ENCODE data around the gene ATP8B1. TPM values are rescaled to one million over a fixed set of nuclear protein-coding genes. Genes with fewer than 3 reads are reported as not detected.
A peak's percentile ranks its signal among the peaks of the same experiment; 100 is the strongest.

The ATP8B1 gene
- total and polyA plus RNA-seq, 9 of the 15 experiments (the other 6 are each of a cell fraction or from before 2014, with no cell fraction given): 0.01 to 0.22 (median 0.03) TPM; not detected in 3

- TF ChIP-seq TRIM24 (IDR thresholded peaks at IDR 0.05) (peak; percentile 51 to 79; a peak in 3 of 4 replicates), SUPT5H (IDR thresholded peaks at IDR 0.05) (no peak), POLR2AphosphoS5 (IDR thresholded peaks at IDR 0.05; ENCODE audit: control insufficient read depth, insufficient read depth, low read depth, low read length) (peak; percentile 35; the same call in 1 of the 2 replicates), ZBTB49 (CRISPR knock-in tag; IDR thresholded peaks at IDR 0.05; ENCODE audit: borderline replicate concordance) (no peak), TCF7 (IDR thresholded peaks at IDR 0.05; ENCODE audit: borderline replicate concordance) (no peak), L3MBTL2 (IDR thresholded peaks at IDR 0.05) (peak; percentile 46; the same call in 1 of the 2 replicates), NFYB (IDR thresholded peaks at IDR 0.05; ENCODE audit: extremely low read depth, insufficient read length) (no peak), ZNF764 (CRISPR knock-in tag; IDR thresholded peaks at IDR 0.05; ENCODE audit: low read depth) (no peak), ZNF224 (CRISPR knock-in tag; IDR thresholded peaks at IDR 0.05) (no peak), ZNF707 (CRISPR knock-in tag; conservative IDR thresholded peaks at IDR 0.05) (no peak), ZNF561 (CRISPR knock-in tag; conservative IDR thresholded peaks at IDR 0.05) (no peak), ZNF239 (CRISPR knock-in tag; IDR thresholded peaks at IDR 0.05) (no peak), USF2 (CRISPR knock-in tag; IDR thresholded peaks at IDR 0.05) (no peak; the same call in 1 of the 2 replicates), ZSCAN32 (CRISPR knock-in tag; IDR thresholded peaks at IDR 0.05) (no peak), ZNF408 (CRISPR knock-in tag; IDR thresholded peaks at IDR 0.05; ENCODE audit: low read depth) (no peak)
- TF ChIP-seq, protein P1, sequence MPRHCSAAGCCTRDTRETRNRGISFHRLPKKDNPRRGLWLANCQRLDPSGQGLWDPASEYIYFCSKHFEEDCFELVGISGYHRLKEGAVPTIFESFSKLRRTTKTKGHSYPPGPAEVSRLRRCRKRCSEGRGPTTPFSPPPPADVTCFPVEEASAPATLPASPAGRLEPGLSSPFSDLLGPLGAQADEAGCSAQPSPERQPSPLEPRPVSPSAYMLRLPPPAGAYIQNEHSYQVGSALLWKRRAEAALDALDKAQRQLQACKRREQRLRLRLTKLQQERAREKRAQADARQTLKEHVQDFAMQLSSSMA (CRISPR knock-in tag; IDR thresholded peaks at IDR 0.05): no peak
- TF ChIP-seq, protein P2, sequence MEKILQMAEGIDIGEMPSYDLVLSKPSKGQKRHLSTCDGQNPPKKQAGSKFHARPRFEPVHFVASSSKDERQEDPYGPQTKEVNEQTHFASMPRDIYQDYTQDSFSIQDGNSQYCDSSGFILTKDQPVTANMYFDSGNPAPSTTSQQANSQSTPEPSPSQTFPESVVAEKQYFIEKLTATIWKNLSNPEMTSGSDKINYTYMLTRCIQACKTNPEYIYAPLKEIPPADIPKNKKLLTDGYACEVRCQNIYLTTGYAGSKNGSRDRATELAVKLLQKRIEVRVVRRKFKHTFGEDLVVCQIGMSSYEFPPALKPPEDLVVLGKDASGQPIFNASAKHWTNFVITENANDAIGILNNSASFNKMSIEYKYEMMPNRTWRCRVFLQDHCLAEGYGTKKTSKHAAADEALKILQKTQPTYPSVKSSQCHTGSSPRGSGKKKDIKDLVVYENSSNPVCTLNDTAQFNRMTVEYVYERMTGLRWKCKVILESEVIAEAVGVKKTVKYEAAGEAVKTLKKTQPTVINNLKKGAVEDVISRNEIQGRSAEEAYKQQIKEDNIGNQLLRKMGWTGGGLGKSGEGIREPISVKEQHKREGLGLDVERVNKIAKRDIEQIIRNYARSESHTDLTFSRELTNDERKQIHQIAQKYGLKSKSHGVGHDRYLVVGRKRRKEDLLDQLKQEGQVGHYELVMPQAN (IDR thresholded peaks at IDR 0.05; ENCODE audit: borderline replicate concordance): no peak
- TF ChIP-seq, protein P3, sequence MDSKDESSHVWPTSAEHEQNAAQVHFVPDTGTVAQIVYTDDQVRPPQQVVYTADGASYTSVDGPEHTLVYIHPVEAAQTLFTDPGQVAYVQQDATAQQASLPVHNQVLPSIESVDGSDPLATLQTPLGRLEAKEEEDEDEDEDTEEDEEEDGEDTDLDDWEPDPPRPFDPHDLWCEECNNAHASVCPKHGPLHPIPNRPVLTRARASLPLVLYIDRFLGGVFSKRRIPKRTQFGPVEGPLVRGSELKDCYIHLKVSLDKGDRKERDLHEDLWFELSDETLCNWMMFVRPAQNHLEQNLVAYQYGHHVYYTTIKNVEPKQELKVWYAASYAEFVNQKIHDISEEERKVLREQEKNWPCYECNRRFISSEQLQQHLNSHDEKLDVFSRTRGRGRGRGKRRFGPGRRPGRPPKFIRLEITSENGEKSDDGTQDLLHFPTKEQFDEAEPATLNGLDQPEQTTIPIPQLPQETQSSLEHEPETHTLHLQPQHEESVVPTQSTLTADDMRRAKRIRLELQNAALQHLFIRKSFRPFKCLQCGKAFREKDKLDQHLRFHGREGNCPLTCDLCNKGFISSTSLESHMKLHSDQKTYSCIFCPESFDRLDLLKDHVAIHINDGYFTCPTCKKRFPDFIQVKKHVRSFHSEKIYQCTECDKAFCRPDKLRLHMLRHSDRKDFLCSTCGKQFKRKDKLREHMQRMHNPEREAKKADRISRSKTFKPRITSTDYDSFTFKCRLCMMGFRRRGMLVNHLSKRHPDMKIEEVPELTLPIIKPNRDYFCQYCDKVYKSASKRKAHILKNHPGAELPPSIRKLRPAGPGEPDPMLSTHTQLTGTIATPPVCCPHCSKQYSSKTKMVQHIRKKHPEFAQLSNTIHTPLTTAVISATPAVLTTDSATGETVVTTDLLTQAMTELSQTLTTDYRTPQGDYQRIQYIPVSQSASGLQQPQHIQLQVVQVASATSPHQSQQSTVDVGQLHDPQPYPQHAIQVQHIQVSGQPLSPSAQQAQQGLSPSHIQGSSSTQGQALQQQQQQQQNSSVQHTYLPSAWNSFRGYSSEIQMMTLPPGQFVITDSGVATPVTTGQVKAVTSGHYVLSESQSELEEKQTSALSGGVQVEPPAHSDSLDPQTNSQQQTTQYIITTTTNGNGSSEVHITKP (IDR thresholded peaks at IDR 0.05; ENCODE audit: partially characterized antibody): no peak
These were observed 16.8 kb upstream of the ATP8B1 start (continued) for GRCh38 chr18:57819671-57820460.
